GM23248 (cell line): ENCODE measurements around the gene ASCL2.

Experiments
- EZH2 ChIP-seq: fragments of 200-600 bp; sonication (generic); IDR thresholded peaks from 2 replicates; pipeline ENCODE4 v1.6.1; 2018; ENCODE audit warnings: antibody characterized with exemption, mild to moderate bottlenecking; ENCODE audit not compliant: insufficient read depth, poor library complexity, severe bottlenecking
- EZH2phosphoT487 ChIP-seq: fragments of 200-600 bp; sonication (generic); IDR thresholded peaks from 2 replicates; pipeline ENCODE4 v1.6.1; 2018; ENCODE audit warnings: antibody characterized with exemption, moderate library complexity, mild to moderate bottlenecking, low read depth; ENCODE audit not compliant: insufficient read depth

DNA sequence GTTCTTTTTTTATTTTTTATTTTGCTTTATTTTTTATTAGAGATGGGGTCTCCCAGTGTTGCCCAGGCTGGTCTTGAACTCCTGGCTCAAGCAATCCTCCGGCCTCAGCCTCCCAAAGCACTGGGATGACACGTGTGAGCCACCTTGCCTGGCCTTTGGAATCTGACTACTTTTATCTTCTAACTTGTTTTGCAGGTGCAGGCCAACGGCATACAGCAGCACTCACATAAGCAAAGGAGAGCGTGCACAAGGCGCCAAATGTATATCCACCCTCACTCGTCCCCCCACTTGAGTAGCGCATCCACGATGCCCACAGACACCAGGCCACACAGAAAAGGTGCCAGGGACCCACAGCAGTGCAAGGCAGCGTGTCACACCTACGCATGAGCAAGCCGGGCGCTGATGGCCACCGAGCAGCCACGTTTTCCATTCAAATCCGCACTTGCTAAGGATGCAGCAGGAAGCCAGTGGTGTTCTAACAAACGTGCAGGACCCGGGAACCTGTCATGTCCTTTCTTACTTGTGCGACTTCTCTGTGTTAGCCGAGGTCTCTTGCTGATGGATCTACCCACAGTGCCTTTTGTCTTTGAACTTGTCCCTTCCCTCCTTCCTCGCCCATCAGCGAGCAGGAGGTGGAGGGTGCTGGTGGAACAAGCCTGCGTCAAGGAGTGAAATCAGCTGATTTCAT, 5.9 kb downstream of the ASCL2 start:
- TF ChIP-seq EZH2, result no peak
- no peak for TF ChIP-seq EZH2phosphoT487
